ENCODE results near the gene PRELP.
"Not testable (repeated sequence)": the region's sequence is repeated elsewhere in the genome, so short reads cannot be mapped to it uniquely, and the experiment has no call there.

Gene PRELP

DNA sequence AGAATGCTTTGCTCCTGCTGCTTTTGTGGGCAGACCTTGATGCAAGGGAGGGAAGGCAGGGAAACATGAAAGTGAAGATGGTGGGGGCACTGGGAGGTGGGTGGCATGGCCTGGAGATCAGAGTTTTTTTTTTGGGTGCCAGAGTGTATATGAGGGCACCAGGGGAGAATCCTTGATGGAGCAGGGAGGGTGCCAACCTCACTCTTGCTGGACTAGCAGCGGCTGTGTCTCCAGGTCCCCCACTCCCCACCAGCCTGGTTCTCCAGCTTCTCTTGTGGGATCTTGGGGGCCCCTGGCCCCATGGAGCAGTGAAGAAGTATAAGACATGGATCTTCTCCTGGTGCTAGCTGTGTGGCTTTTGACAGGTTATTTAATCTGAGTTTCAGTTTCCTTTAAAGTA is 13.5 kb upstream of the PRELP start:
- TF ChIP-seq, protein P1, sequence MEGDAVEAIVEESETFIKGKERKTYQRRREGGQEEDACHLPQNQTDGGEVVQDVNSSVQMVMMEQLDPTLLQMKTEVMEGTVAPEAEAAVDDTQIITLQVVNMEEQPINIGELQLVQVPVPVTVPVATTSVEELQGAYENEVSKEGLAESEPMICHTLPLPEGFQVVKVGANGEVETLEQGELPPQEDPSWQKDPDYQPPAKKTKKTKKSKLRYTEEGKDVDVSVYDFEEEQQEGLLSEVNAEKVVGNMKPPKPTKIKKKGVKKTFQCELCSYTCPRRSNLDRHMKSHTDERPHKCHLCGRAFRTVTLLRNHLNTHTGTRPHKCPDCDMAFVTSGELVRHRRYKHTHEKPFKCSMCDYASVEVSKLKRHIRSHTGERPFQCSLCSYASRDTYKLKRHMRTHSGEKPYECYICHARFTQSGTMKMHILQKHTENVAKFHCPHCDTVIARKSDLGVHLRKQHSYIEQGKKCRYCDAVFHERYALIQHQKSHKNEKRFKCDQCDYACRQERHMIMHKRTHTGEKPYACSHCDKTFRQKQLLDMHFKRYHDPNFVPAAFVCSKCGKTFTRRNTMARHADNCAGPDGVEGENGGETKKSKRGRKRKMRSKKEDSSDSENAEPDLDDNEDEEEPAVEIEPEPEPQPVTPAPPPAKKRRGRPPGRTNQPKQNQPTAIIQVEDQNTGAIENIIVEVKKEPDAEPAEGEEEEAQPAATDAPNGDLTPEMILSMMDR (conservative IDR thresholded peaks at IDR 0.05; ENCODE audit: low read length): no peak
- H3K4me3 ChIP-seq (ENCODE audit: low read length): no peak overlapping the region
- DNase-seq (ENCODE audit: low read depth): no peak

DNA sequence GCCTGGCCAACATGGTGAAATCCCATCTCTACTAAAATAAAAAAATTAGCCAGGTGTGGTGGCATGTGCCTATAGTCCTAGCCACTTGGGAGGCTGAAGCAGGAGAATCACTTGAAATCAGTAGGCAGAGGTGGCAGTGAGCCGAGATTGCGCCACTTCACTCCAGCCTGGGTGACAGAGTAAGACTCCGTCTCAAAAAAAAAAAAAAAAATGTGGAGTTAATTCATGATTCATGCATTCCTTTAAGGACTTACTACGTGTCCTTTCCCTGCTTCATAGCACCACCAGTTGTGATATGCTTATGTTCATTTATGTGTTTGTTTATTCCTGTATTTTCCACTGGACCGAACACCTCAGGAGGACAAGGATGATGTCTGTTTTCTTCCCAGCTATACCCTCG is 12.7 kb upstream of the PRELP start:
- no peak overlapping the region for H3K4me3 ChIP-seq (ENCODE audit: low read length)
- peak; percentile 94 for DNase-seq (ENCODE audit: low read depth)
- TF ChIP-seq, protein P1 (conservative IDR thresholded peaks at IDR 0.05; ENCODE audit: low read length): no peak

DNA sequence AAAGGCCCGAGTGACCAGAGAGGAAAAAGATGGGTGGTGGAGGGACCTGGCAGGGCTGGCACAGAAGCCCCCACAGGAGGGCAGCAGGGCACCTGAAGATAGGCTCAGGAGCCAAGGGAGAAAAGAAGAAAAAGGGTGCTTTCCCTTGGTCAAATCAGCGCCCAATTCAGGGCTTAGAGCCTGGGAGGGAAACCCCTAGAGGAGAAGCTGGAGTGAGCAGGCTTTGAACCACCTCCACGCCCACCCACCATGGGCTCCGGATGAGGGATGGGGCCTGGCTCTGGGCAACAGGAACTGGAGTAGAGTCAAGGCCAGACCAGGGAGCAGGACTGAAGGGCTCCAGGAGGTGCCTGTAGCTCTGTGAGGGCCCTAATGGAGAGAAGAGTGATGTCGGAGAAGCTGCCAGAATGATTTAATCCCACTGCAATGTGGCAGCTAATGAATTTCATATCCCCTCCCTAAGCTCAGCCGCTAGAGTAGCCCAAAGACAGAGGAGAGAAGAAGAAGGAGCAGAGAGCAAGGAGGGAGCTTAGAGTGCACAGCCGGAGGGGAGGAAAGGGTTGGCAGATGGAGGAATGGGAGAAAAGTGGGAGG is 12.0 kb upstream of the PRELP start:
- DNase-seq (ENCODE audit: low read depth): peak; percentile 83
- TF ChIP-seq, protein P1 (conservative IDR thresholded peaks at IDR 0.05; ENCODE audit: low read length): peak; percentile 14
- H3K4me3 ChIP-seq (ENCODE audit: low read length): no peak overlapping the region; the same call in 1 of the 2 replicates

DNA sequence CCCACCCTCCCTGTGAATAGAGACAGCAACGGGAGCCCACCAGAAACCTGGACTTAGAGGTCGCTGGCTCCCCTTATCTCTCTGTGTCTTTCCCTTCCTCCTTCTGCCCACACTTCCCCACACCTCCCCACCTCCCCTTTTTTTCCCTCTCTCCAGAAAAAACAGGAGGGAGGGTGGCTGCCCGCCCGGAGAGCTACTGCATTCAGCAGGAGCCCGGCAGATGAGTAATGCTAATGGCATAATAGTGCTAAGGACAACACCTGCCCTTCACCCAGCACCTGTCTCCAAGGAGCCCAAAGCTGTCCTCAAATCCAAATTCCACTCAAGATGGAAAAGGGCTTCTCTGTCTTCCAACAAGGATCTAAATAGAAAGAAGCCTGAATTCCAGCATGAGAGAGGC is 11.4 kb upstream of the PRELP start:
- peak; percentile 40 for DNase-seq (ENCODE audit: low read depth)
- no peak overlapping the region; the same call in 1 of the 2 replicates for H3K4me3 ChIP-seq (ENCODE audit: low read length)

DNA sequence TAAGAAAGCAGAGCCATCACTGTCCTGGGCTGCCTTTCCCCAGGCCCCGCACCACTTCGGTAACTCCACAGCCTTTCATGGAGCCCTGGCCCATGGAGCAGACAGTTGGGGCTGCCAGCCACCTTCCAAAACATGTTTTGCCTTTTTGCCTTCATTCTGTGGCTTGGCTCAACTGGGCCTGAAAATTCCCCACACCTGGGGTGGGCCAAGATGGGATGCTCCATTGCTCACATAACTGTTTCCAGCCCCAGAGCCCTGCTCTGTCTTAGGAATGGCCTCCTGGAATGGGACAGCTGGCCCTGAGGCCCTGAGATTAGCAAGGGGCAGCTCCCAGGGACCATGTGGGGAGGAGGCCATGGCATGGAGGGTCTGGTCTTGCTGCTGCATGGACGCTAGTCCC is 10.9 kb upstream of the PRELP start:
- H3K4me3 ChIP-seq (ENCODE audit: low read length): no peak overlapping the region
- DNase-seq (ENCODE audit: low read depth): no peak
- TF ChIP-seq, protein P1 (conservative IDR thresholded peaks at IDR 0.05; ENCODE audit: low read length): no peak

More for the DNA sequence above, 11.4 kb upstream of the PRELP start:
- TF ChIP-seq, protein P1 (conservative IDR thresholded peaks at IDR 0.05; ENCODE audit: low read length): no peak

DNA sequence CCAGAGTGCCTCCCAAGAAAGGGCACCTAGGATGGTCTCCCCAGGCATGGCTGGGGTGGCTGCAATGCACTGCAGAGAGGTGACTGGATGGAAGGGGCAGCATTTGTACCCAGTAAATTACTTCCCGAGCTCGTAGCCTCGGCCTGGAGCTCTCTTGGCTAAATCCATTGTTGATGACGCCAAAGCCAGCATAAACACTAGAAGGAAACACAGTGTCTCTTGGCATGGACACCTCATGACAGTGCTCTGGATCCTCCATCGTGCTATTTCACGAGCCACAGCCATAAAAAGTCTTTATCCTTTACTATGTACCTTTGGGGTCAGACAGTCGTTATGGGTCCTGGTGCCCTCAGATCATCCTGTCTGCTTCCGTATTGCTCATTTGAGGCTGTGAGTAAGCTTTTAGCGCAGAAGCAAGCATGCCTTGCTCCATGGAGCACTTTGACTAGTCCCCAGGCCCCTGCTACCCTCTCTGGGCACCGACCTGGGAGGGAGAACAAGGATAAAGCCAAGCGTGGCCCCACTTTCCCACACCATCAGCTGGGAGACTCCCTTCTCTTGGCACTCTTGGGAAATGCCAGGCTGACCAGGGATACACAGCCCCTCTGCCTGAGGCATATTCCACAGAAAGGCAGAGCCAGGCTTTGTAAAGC is 10.3 kb upstream of the PRELP start:
- TF ChIP-seq, protein P1 (conservative IDR thresholded peaks at IDR 0.05; ENCODE audit: low read length): no peak
- no peak for DNase-seq (ENCODE audit: low read depth)
- H3K4me3 ChIP-seq (ENCODE audit: low read length): no peak overlapping the region

DNA sequence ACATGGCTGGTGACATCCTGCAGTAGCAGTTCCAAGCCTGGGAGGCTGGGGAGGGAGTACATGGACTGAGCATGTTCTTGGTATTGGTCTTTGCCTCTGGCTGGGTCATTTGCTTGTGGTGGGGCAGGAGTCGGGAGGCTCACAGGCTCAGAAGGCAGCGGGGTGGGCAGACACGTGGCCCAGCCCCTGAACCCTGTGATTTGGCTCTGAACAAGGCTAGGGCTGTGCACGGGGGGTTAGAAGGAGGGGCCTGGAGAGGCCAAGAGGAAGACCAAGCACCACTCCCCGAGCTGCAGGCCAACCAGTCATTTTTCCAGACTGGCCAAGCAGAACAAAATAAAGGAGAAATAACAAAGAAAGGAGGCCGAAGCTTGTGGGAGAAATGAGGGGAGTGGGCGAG is 9.7 kb upstream of the PRELP start:
- no peak for DNase-seq (ENCODE audit: low read depth)
- TF ChIP-seq, protein P1 (conservative IDR thresholded peaks at IDR 0.05; ENCODE audit: low read length): no peak
- H3K4me3 ChIP-seq (ENCODE audit: low read length): no peak overlapping the region

DNA sequence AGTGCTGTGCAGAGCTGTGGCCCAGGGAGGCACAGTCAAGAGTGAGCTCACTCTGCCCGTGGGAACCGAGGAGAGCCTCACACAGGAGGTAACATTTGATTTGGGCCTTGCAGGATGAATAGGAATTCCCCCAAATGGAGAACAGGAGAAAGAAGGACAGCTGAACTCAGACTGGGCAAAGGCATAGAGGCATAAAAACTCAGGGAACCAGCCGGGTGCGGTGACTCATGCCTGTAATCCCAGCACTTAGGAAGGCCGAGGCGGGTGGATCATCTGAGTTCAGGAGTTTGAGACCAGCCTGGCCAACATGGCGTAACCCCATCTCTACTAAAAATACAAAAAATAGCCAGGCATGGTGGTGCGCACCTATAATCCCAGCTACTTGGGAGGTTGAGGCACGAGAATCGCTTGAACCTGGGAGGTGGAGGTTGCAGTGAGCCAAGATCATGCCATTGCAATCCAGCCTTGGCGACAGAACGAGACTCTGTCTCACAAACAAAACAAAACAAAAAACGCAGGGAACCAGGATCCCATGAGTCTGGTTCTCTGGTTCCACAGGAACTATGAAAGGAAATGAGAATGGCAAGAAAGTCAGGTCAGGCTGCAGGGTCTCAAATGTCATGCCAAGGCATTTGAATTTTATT is 8.6 kb upstream of the PRELP start:
- H3K4me3 ChIP-seq (ENCODE audit: low read length): not testable (repeated sequence)
- DNase-seq (ENCODE audit: low read depth): peak; percentile 31
